Nephron (organoid): ENCODE results near the gene EXD3.

ENCODE experiments used
- H3K27ac Mint-ChIP-seq, 3 experiments: 2 replicates each; pipeline ENCODE4 v1.8.0; 2020; ENCODE audit warnings: mixed read lengths in 3 of 3, mild to moderate bottlenecking in 2 of 3, moderate library complexity in 1 of 3
- H3K27me3 Mint-ChIP-seq: 2 replicates; pipeline ENCODE4 v1.8.0; 2021; ENCODE audit warnings: low read depth, mild to moderate bottlenecking, moderate library complexity, mixed read lengths
- H3K36me3 Mint-ChIP-seq: 2 replicates; pipeline ENCODE4 v1.8.0; 2020; ENCODE audit warnings: low read depth, mixed read lengths
- H3K4me1 Mint-ChIP-seq: 2 replicates; pipeline ENCODE4 v1.8.0; 2020; ENCODE audit warnings: mixed read lengths
- H3K4me3 Mint-ChIP-seq, 3 experiments: 2 replicates each; pipeline ENCODE4 v1.8.0; 2020; ENCODE audit warnings: mild to moderate bottlenecking in 3 of 3, mixed read lengths in 3 of 3, moderate library complexity in 2 of 3
- H3K9me3 Mint-ChIP-seq: 2 replicates; pipeline ENCODE4 v1.8.0; 2020; ENCODE audit warnings: mixed read lengths
- TF ChIP-seq, protein P1 (sequence below), 3 experiments: fragments of 200-600 bp; sonication (generic); IDR thresholded peaks; one replicate each; pipeline ENCODE4 v1.5.0; 2021; ENCODE audit warnings: antibody characterized with exemption in 3 of 3; ENCODE audit not compliant: unreplicated experiment in 3 of 3

Gene EXD3

DNA sequence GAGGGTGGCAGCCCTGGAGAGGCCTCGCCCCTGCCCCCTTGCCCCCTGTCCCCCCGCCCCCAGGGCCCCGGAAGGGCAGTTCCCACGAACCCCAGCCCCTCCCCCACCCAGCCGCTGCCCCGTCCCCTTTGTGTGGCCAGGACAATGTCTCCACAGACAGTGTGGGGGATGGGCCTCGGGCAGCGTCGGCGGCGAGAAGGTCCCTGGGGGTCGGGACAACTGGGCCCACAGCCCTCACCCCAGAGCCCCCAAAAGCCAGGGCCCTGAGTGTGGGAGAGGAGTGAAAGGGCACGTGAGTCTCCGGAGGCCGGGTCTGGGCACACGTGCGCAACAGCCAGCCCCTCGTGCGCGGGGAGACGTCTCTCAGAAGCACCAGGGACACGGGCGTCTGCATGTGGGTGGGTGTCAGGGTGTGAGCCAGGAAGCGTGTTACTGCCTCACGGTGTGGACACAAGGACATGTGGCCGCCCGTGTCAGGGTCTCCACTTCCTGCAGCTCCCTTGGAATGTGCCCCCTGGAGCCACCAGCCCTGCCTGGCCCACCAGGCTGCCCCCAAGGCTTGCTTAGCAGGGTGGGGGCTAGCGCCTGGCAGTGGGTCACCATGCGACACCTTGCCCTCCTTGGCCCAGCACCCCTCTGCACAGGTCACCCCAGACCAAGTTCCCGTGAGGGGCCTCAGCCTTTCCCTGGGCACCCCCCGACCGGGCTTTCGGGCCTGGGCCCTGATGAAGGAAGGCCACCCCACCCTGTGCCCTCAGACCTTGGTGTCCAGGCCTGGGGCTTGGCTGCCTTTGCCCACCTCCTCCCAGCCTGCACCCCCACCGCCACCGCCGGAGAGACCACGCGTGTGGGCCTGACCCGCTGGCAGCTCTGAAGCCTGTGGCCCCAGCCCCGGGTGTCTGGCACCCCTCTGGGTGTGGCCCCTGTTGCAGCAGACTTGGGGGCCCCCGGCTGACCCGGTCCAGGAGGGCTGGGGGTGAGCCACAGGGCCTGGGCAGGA is 108.1 kb downstream of the EXD3 start:
- TF ChIP-seq, protein P1, sequence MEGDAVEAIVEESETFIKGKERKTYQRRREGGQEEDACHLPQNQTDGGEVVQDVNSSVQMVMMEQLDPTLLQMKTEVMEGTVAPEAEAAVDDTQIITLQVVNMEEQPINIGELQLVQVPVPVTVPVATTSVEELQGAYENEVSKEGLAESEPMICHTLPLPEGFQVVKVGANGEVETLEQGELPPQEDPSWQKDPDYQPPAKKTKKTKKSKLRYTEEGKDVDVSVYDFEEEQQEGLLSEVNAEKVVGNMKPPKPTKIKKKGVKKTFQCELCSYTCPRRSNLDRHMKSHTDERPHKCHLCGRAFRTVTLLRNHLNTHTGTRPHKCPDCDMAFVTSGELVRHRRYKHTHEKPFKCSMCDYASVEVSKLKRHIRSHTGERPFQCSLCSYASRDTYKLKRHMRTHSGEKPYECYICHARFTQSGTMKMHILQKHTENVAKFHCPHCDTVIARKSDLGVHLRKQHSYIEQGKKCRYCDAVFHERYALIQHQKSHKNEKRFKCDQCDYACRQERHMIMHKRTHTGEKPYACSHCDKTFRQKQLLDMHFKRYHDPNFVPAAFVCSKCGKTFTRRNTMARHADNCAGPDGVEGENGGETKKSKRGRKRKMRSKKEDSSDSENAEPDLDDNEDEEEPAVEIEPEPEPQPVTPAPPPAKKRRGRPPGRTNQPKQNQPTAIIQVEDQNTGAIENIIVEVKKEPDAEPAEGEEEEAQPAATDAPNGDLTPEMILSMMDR (IDR thresholded peaks at IDR 0.05; ENCODE audit: unreplicated experiment in 3 of 3) = no peak
- Mint-ChIP-seq H3K9me3 (no peaks in the 10 kb centered on the region), H3K27ac (no peak overlapping the region), H3K27me3 (no peaks in the 10 kb centered on the region), H3K36me3 (no peaks in the 10 kb centered on the region), H3K4me3 (no peak overlapping the region), H3K4me1 (peaks cover 5% of the 10 kb centered on the region)

DNA sequence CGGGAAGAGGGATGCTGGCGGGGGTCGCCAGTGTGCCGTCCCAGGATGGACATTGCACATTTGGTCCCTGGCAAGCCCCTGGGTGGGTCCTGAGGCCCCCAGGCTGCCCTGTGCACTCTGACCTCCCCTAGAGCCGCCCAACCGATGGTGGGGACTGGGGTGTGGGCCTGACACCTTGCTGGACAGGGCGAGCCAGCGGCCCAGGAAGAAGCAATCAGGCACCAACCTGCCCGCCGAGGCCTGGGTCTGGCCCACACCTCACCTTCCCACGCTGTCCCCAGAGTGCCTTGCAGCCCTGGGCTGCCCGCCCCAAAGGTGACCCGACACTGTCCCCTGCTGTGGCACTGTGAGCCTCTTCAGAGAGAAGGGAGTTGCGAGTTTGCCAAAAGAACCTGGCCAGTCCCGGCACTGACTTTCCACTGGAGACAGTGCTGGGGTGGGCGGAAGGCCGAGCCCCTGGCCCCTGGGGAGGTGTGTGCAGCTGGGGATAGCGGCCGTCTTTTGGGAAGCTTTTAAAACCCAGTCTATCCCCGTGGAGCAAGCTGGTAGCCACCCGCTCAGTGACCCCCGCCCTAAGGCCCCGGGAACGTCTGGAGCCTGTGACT is 108.9 kb downstream of the EXD3 start:
- TF ChIP-seq, protein P1 (IDR thresholded peaks at IDR 0.05; ENCODE audit: unreplicated experiment in 3 of 3) = no peak
- no peak overlapping the region for H3K4me3 Mint-ChIP-seq
- H3K36me3 Mint-ChIP-seq = no peaks in the 10 kb centered on the region
- peak overlapping the region in 1 of 3 experiments; percentile 76 for H3K27ac Mint-ChIP-seq
- no peaks in the 10 kb centered on the region for H3K27me3 Mint-ChIP-seq
- H3K4me1 Mint-ChIP-seq = peaks cover 5% of the 10 kb centered on the region
- H3K9me3 Mint-ChIP-seq = no peaks in the 10 kb centered on the region

DNA sequence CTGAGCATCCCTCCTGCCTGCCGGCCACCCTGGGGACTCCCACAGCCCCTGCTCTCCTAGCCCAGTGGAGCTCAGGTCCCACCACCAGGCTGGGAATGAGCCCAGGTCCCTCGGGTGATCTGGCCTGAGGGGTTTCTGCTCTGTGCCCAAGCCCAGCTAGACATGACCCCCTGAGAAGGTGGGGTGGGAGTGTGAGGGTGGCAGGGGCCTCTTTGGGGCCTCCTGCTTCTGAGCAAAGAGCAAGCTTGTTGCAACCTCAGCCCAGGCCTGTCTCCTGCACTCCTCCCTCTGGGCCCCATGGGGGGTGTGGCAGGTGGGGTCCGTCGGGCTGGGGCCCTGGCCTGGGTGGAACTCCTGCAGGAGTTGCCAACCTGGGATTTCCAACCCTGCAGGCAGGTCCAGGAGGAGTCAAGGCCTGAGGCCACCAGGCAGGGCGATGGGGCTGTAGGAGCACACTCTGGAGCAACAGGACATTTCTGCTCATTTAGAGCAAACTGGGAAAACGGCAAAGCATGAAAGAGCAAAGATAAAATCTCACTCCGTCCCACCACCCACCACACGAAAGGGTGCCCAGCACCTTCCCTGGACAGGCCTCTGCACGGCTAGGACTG is 109.5 kb downstream of the EXD3 start:
- no peaks in the 10 kb centered on the region for H3K36me3 Mint-ChIP-seq
- peaks cover 5% of the 10 kb centered on the region for H3K4me1 Mint-ChIP-seq
- peak overlapping the region in 1 of 3 experiments; percentile 46 for H3K4me3 Mint-ChIP-seq
- peak overlapping the region in 1 of 3 experiments; percentile 76 for H3K27ac Mint-ChIP-seq
- H3K27me3 Mint-ChIP-seq = no peaks in the 10 kb centered on the region
- no peaks in the 10 kb centered on the region for H3K9me3 Mint-ChIP-seq
- TF ChIP-seq, protein P1 (IDR thresholded peaks at IDR 0.05; ENCODE audit: unreplicated experiment in 3 of 3) = no peak

DNA sequence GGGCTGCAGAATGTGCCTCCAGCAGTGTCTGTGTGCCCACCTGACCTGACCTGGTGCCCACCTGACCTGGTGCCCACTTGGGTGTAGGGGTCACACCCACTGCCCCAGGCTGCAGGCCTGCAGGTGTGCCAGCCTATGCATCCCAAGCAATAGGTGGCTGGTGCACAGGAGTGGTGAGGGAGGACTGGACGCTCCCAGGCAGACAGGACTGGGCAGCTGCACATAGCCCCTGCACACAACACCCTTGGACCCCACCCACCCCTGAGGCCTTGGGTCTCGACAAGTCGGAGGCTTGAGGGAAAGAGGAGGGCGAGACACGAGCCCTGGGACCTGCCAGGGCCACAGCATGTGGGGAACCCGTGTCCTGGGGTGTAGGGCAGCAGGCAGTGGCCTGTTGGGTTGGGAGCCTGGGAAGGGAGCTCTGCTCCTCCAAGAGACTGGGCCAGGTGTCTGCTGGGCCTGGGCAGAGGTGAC is 110.1 kb downstream of the EXD3 start:
- no peak overlapping the region for H3K27ac Mint-ChIP-seq
- no peak overlapping the region for H3K4me3 Mint-ChIP-seq
- no peaks in the 10 kb centered on the region for H3K9me3 Mint-ChIP-seq
- TF ChIP-seq, protein P1 (IDR thresholded peaks at IDR 0.05; ENCODE audit: unreplicated experiment in 3 of 3) = no peak
- H3K4me1 Mint-ChIP-seq = peaks cover 5% of the 10 kb centered on the region
- H3K27me3 Mint-ChIP-seq = no peaks in the 10 kb centered on the region
- H3K36me3 Mint-ChIP-seq = no peaks in the 10 kb centered on the region

DNA sequence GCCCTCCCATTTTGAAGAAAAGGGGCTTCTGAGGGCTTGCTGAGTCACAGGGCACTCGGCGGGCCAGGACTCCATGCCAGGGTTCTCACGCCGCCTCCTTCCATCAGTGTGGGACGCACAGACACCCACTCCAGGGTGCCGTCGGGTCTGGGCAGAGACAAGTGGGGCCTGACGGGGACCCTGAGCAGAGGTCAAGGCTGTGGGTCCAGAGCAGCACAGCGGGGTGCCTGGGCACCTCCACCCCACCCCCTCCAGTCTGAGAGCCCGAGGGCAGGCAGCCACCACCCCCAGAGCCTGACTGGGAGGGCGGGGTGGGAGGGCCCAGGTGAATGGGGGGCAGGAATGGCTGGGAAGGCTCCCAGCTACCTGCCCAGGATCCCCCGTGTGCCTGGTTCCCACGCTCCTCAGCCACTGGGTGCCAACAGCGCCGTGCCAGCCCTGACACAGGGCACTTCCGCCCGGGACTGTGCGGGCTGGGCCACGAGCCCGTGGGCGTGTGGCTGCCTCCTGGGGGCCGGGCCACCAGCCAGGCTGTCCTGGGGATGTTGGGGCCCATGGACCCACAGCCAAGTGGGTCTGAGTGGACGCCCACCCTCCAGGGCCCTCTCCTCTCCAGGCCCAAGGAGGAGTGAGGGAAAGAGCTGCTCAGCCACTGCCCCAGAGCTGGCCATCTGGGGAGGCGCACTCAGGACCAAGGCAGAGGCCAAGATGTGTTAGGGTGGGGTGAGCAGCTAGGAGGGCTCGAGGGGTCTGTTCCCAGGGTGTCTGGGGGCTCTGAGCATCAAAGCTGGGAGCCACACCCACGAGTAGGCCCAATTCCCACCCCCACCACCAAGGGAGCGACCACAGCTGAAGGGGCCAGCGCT is 110.7 kb downstream of the EXD3 start:
- no peak overlapping the region for H3K4me3 Mint-ChIP-seq
- H3K27me3 Mint-ChIP-seq = no peaks in the 10 kb centered on the region
- TF ChIP-seq, protein P1 (IDR thresholded peaks at IDR 0.05; ENCODE audit: unreplicated experiment in 3 of 3) = no peak
- no peaks in the 10 kb centered on the region for H3K36me3 Mint-ChIP-seq
- peaks cover 5% of the 10 kb centered on the region for H3K4me1 Mint-ChIP-seq
- H3K9me3 Mint-ChIP-seq = no peaks in the 10 kb centered on the region
- H3K27ac Mint-ChIP-seq = no peak overlapping the region
